ENCODE data around the gene EEF1G.
"Not testable (repeated sequence)": the region's sequence is repeated elsewhere in the genome, so short reads cannot be mapped to it uniquely, and the experiment has no call there.

Gene EEF1G, protein sequence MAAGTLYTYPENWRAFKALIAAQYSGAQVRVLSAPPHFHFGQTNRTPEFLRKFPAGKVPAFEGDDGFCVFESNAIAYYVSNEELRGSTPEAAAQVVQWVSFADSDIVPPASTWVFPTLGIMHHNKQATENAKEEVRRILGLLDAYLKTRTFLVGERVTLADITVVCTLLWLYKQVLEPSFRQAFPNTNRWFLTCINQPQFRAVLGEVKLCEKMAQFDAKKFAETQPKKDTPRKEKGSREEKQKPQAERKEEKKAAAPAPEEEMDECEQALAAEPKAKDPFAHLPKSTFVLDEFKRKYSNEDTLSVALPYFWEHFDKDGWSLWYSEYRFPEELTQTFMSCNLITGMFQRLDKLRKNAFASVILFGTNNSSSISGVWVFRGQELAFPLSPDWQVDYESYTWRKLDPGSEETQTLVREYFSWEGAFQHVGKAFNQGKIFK

DNA sequence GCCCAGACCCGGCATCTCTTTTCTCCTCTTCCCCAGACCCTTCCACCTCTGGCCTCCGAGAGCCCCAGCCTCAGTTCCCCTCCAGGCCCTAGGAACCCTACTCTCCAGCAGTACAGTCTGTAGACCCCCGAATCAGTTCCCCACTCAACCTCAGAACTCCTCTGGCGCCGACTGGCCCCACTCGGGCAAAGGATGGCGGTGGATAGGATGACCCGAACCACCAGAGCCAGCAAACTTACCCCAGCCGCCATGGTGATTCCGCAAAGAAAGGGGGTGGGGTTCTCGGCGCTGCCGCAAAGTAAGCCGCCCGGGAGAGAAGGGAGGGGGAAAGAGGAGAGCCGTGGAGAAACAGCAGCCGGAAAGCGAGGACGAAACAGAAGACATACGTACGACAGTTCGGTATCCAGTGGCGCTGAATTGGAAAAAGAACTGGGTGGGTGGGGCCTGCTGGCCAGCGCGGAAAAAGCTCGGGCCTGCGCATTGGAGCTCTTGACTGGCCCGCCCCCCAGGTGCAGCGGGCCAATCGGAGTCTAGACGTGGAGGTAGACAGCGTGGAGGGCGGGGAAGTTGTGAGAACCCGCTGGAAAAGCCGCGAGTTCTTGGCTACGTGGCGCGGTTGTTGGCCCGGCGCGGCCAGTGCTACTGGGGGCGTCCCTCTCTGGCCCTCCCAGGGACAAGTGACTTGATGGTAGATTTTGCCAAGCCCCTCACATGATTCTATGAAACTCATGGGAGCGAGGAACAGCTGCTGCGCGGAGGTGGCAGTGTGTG is at the start of gene EEF1G:
TSS of gene EEF1G (minus strand) at position 300 of the 771 bp plus-strand sequence. CDS start at position 251, 49 bp downstream.
- no peaks in the 10 kb centered on the region for H3K27me3 Mint-ChIP-seq
- ATAC-seq (ENCODE audit: low read depth) = peak; percentile 90
- H3K4me3 Mint-ChIP-seq = peak within 1 kb of the TSS; percentile 93
- H3K9me3 Mint-ChIP-seq = no peaks in the 10 kb centered on the region
- peaks cover 38% of the 10 kb centered on the region for H3K36me3 Mint-ChIP-seq
- peak; percentile 85 to 96 for DNase-seq (ENCODE audit: low spot score in 2 of 2)
- peaks cover 32% of the 10 kb centered on the region for H3K4me1 Mint-ChIP-seq
- peak within 1 kb of the TSS; percentile 93 for H3K27ac Mint-ChIP-seq

- Mint-ChIP-seq H3K4me1 (peaks cover 10% of the 10 kb centered on the region), H3K27ac (peak overlapping the region; percentile 93), H3K4me3 (peak overlapping the region; percentile 84), H3K9me3 (no peaks in the 10 kb centered on the region), H3K27me3 (no peaks in the 10 kb centered on the region), H3K36me3 (peaks cover 17% of the 10 kb centered on the region)
- DNase-seq (ENCODE audit: low spot score in 2 of 2) (no peak), ATAC-seq (ENCODE audit: low read depth) (no peak)
Measured at GRCh38 chr11:62622476-62623089, 48.9 kb upstream of the EEF1G start.

DNA sequence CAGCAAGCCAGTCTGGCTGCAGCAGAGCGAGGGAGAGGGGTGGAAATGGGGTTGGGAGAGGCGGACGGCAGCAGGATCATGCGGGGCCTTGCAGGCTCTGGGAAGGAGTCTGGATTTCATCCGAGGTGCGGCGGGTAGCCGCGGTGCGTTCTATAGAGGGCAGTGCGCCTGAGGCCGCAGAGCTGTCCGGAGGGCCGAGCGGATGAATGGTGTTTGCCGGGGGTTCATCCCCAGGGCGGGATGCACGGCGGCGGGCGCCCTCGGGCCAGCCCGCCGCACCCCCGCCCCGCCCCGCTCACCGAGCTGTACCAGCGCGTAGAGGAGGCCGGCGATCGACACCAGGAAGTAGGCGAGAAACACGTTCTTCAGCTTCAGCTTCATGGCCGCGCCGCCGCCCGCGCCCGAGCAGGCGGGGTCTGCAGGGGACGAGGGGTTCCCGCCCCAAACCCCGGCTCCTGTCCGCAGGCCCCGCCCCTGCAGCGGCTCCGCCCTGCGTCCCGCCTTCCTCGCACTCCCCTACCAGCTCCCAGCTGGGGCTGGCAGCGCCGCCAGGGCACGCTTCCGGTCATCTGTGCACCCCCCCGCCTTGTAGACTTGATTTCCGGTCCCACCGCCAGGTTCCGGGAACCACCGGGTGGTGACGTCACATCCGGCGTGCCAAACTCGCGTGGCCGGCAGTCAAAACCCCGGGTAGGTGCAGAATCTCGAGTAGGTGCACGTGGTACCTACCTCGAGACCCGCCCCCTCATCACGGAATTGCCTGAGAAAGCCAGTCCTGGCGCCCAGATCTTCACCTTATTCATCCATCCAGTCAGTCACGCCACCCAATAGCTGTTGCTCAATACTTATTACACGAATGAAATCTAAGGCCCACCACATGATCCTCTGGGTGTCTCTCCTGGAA is 48.1 kb upstream of the EEF1G start, which contains the start of gene B3GAT3:
TSS of gene B3GAT3 (minus strand) at position 420 of the 904 bp plus-strand sequence. CDS start at position 381, 39 bp downstream.
- H3K4me1 Mint-ChIP-seq = peaks cover 10% of the 10 kb centered on the region
- peaks cover 13% of the 10 kb centered on the region for H3K36me3 Mint-ChIP-seq
- H3K27me3 Mint-ChIP-seq = no peaks in the 10 kb centered on the region
- DNase-seq (ENCODE audit: low spot score in 2 of 2) = peak; percentile 93 to 97
- no peaks in the 10 kb centered on the region for H3K9me3 Mint-ChIP-seq
- H3K27ac Mint-ChIP-seq = peak within 1 kb of the TSS; percentile 93
- ATAC-seq (ENCODE audit: low read depth) = peak; percentile 85
- peak within 1 kb of the TSS; percentile 86 for H3K4me3 Mint-ChIP-seq

- peaks cover 10% of the 10 kb centered on the region for H3K36me3 Mint-ChIP-seq
- H3K4me1 Mint-ChIP-seq = peaks cover 10% of the 10 kb centered on the region
- peak overlapping the region; percentile 93 for H3K27ac Mint-ChIP-seq
- H3K9me3 Mint-ChIP-seq = no peaks in the 10 kb centered on the region
- ATAC-seq (ENCODE audit: low read depth) (no peak), DNase-seq (ENCODE audit: low spot score in 2 of 2) (no peak)
- peak overlapping the region; percentile 86 for H3K4me3 Mint-ChIP-seq
- H3K27me3 Mint-ChIP-seq = no peaks in the 10 kb centered on the region
Measured at GRCh38 chr11:62621027-62621566, 47.4 kb upstream of the EEF1G start.

- not testable (repeated sequence) for H3K36me3 Mint-ChIP-seq; H3K9me3 Mint-ChIP-seq; ATAC-seq (ENCODE audit: low read depth); H3K4me3 Mint-ChIP-seq; H3K4me1 Mint-ChIP-seq; H3K27me3 Mint-ChIP-seq; DNase-seq (ENCODE audit: low spot score in 2 of 2); H3K27ac Mint-ChIP-seq
Measured at GRCh38 chr11:62616957-62617356, 43.3 kb upstream of the EEF1G start.

- DNase-seq (ENCODE audit: low spot score in 2 of 2) = no peak
- Mint-ChIP-seq H3K9me3 (no peaks in the 10 kb centered on the region), H3K36me3 (peaks cover 3% of the 10 kb centered on the region), H3K27ac (no peak overlapping the region), H3K27me3 (no peaks in the 10 kb centered on the region), H3K4me3 (no peak overlapping the region), H3K4me1 (peaks cover 9% of the 10 kb centered on the region)
- no peak for ATAC-seq (ENCODE audit: low read depth)
Measured at GRCh38 chr11:62615521-62615920, 41.8 kb upstream of the EEF1G start.

GRCh38 chr11:62614275-62614674 is 40.6 kb upstream of the EEF1G start:
- DNase-seq (ENCODE audit: low spot score in 2 of 2) = no peak
- Mint-ChIP-seq H3K4me1 (peaks cover 11% of the 10 kb centered on the region), H3K27ac (peak overlapping the region; percentile 35), H3K9me3 (no peaks in the 10 kb centered on the region), H3K4me3 (no peak overlapping the region), H3K36me3 (peaks cover 3% of the 10 kb centered on the region), H3K27me3 (no peaks in the 10 kb centered on the region)
- ATAC-seq (ENCODE audit: low read depth) = no peak

GRCh38 chr11:62613291-62613778 is 39.6 kb upstream of the EEF1G start:
- peak overlapping the region; percentile 35 for H3K27ac Mint-ChIP-seq
- no peaks in the 10 kb centered on the region for H3K9me3 Mint-ChIP-seq
- DNase-seq (ENCODE audit: low spot score in 2 of 2) (no peak), ATAC-seq (ENCODE audit: low read depth) (no peak)
- H3K27me3 Mint-ChIP-seq = no peaks in the 10 kb centered on the region
- H3K4me1 Mint-ChIP-seq = peaks cover 15% of the 10 kb centered on the region
- peak overlapping the region; percentile 74 for H3K4me3 Mint-ChIP-seq
- peaks cover 3% of the 10 kb centered on the region for H3K36me3 Mint-ChIP-seq

GRCh38 chr11:62612366-62613290 is 38.9 kb upstream of the EEF1G start, which contains the start of the genes EML3 and ROM1:
TSS of gene EML3 (minus strand) at chr11:62612775. CDS start at chr11:62612457, 318 bp downstream.
TSS of gene ROM1 (plus strand) at chr11:62613257. CDS start at chr11:62613282, 25 bp downstream.
- peak within 1 kb of the TSS; percentile 95 for H3K27ac Mint-ChIP-seq
- H3K27me3 Mint-ChIP-seq = no peaks in the 10 kb centered on the region
- H3K9me3 Mint-ChIP-seq = no peaks in the 10 kb centered on the region
- peaks cover 21% of the 10 kb centered on the region for H3K4me1 Mint-ChIP-seq
- peaks cover 8% of the 10 kb centered on the region for H3K36me3 Mint-ChIP-seq
- ATAC-seq (ENCODE audit: low read depth) = peak; percentile 73
- H3K4me3 Mint-ChIP-seq = peak within 1 kb of the TSS; percentile 97
- peak; percentile 94 to 98 for DNase-seq (ENCODE audit: low spot score in 2 of 2)

DNA sequence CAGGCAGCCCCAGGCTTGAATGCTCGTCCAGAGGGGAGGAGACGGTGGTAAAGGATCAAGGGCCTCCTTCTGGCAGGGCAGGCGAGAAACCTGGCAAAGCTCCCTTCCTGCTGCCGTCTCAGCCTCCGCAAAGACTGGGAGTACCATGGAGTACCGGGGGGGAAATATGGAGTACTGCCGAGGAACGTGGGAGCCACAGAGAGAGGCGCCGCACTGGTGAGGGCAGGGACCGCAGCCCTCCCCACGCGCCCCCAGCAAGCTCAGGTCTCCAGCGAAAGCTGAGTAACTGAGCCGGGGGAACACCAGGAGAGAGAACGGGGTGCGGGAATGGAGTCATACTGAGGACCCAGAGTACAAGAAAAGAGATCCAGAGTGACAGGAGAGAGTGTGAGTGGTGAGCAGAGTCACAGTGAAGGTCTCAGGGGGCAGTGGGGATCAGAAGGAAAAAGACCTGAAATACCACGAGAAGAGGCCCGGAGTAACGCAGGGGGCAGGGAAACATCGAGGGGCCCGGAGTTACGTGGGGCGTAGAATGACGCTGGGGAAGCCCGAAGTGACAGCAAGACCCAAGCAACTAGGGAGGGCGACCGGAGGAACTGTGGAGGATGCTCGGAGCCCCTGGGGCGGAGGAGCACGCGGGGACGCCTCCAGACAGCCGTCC is 38.1 kb upstream of the EEF1G start:
- Mint-ChIP-seq H3K27me3 (no peaks in the 10 kb centered on the region), H3K36me3 (peaks cover 10% of the 10 kb centered on the region)
- peak; percentile 53 to 59 for DNase-seq (ENCODE audit: low spot score in 2 of 2)

GRCh38 chr11:62610814-62611704 is 37.4 kb upstream of the EEF1G start:
- peaks cover 23% of the 10 kb centered on the region for H3K4me1 Mint-ChIP-seq
- ATAC-seq (ENCODE audit: low read depth) (no peak), DNase-seq (ENCODE audit: low spot score in 2 of 2) (no peak)
- peaks cover 10% of the 10 kb centered on the region for H3K36me3 Mint-ChIP-seq
- peak overlapping the region; percentile 95 for H3K27ac Mint-ChIP-seq
- peak overlapping the region; percentile 97 for H3K4me3 Mint-ChIP-seq
- no peaks in the 10 kb centered on the region for H3K27me3 Mint-ChIP-seq
- no peaks in the 10 kb centered on the region for H3K9me3 Mint-ChIP-seq

More for the DNA sequence above, 38.1 kb upstream of the EEF1G start:
- no peaks in the 10 kb centered on the region for H3K9me3 Mint-ChIP-seq
- peaks cover 23% of the 10 kb centered on the region for H3K4me1 Mint-ChIP-seq
- peak overlapping the region; percentile 95 for H3K27ac Mint-ChIP-seq
- peak overlapping the region; percentile 97 for H3K4me3 Mint-ChIP-seq
- peak; percentile 51 for ATAC-seq (ENCODE audit: low read depth)
